B cell (primary cell): ENCODE data around the gene PLXNA3. TPM values are rescaled to one million over a fixed set of nuclear protein-coding genes. Genes with fewer than 3 reads are reported as not detected.

Experiments
- ATAC-seq: fragments of 200-7000 bp; cut with Tn5 transposase; one replicate; pipeline ENCODE4 v1.10.0; 2021; ENCODE audit warnings: low read depth, mild to moderate bottlenecking, moderate number of reproducible peaks, moderate library complexity
- CTCF ChIA-PET: fragments of 350-600 bp; sonication (Branson Sonifier 250); formaldehyde crosslinking; loops from one replicate; lab custom pipeline; 2021; ENCODE audit warnings: antibody characterized with exemption, inconsistent platforms; lab: Charles Lee
- POLR2A ChIA-PET: fragments of 350-600 bp; sonication (Branson Sonifier 250); formaldehyde crosslinking; loops from one replicate; lab custom pipeline; 2021; ENCODE audit warnings: antibody characterized with exemption; lab: Charles Lee
- DNase-seq: peaks from one replicate; pipeline ENCODE4 v3.0.0; 2013
- H2AFZ ChIP-seq: 2 replicates; pipeline ENCODE4 v1.6.1; 2012; ENCODE audit warnings: mild to moderate bottlenecking, low read depth, low read length; ENCODE audit not compliant: insufficient read depth, poor library complexity, severe bottlenecking
- H3K27ac ChIP-seq, 2 donors: 1 replicate in 1 of 2; 2 replicates in 1 of 2; pipeline ENCODE4 v1.5.1; 2012 to 2013; ENCODE audit warnings: low read length in 2 of 2, mild to moderate bottlenecking in 2 of 2, moderate library complexity in 1 of 2
- H3K27me3 ChIP-seq, 4 experiments: fragments of 200-600 bp in 1 of 4; sonication (generic) in 1 of 4; replicated peaks in 1 of 4; 1 replicate in 2 of 4; 2 replicates in 2 of 4; pipeline versions ENCODE4 v1.6.1 to v1.7.0; 2013 to 2016; ENCODE audit warnings: low read length in 3 of 4, mild to moderate bottlenecking in 2 of 4, mixed read lengths in 1 of 4, moderate library complexity in 1 of 4; ENCODE audit not compliant: insufficient read depth in 4 of 4, control insufficient read depth in 3 of 4; ENCODE audit errors: control extremely low read depth in 1 of 4
- H3K36me3 ChIP-seq, 2 experiments: replicated peaks in 1 of 2; 1 replicate in 1 of 2; 2 replicates in 1 of 2; pipeline versions ENCODE4 v1.6.1 to v1.7.1; 2013; ENCODE audit warnings: low read length in 1 of 2; ENCODE audit not compliant: insufficient read depth in 2 of 2, control insufficient read depth in 1 of 2; ENCODE audit errors: control extremely low read depth in 1 of 2, extremely low read depth in 1 of 2
- H3K4me1 ChIP-seq, 2 donors: fragments of 200-600 bp in 1 of 2; sonication (generic) in 1 of 2; 1 replicate in 1 of 2; 2 replicates in 1 of 2; pipeline versions ENCODE4 v1.5.1 to v1.6.1; 2013 to 2017; ENCODE audit warnings: low read length in 2 of 2; ENCODE audit not compliant: control insufficient read depth in 2 of 2, insufficient read depth in 2 of 2
- H3K4me2 ChIP-seq: replicated peaks from 2 replicates; pipeline ENCODE3; 2012; ENCODE audit warnings: mild to moderate bottlenecking, low read depth, low read length; ENCODE audit not compliant: poor library complexity, severe bottlenecking
- H3K4me3 ChIP-seq, 5 experiments: fragments of 200-600 bp in 1 of 5; sonication (generic) in 1 of 5; 1 replicate in 3 of 5; 2 replicates in 2 of 5; pipeline versions ENCODE4 v1.5.1 to v1.7.0; 2011 to 2016; ENCODE audit warnings: low read length in 4 of 5, mild to moderate bottlenecking in 4 of 5, low read depth in 2 of 5, control low read depth in 1 of 5, moderate library complexity in 1 of 5; ENCODE audit not compliant: insufficient read depth in 1 of 5; ENCODE audit errors: control extremely low read depth in 1 of 5, extremely low read depth in 1 of 5
- H3K79me2 ChIP-seq: fragments of 200-600 bp; sonication (generic); one replicate; pipeline ENCODE4 v1.6.0; 2016; ENCODE audit warnings: low read length; ENCODE audit not compliant: control insufficient read depth, insufficient read depth
- H3K9ac ChIP-seq: fragments of 200-600 bp; sonication (generic); 2 replicates; pipeline ENCODE4 v1.6.1; 2017; ENCODE audit warnings: mild to moderate bottlenecking, low read length, moderate library complexity
- H3K9me3 ChIP-seq, 3 donors: one replicate each; pipeline versions ENCODE4 v1.6.1 to v1.7.1; 2013; ENCODE audit warnings: low read length in 2 of 3; ENCODE audit not compliant: control insufficient read depth in 2 of 3, insufficient read depth in 1 of 3; ENCODE audit errors: control extremely low read depth in 1 of 3
- H4K20me1 ChIP-seq: 2 replicates; pipeline ENCODE4 v1.6.0; 2012; ENCODE audit warnings: mild to moderate bottlenecking, low read length; ENCODE audit not compliant: insufficient read depth, control insufficient read depth, poor library complexity, severe bottlenecking
- H3K27ac Mint-ChIP-seq: one replicate; pipeline ENCODE4 v1.8.0; 2021; ENCODE audit warnings: mixed read lengths
- H3K27me3 Mint-ChIP-seq: one replicate; pipeline ENCODE4 v1.8.0; 2021; ENCODE audit warnings: mixed read lengths
- H3K4me1 Mint-ChIP-seq: one replicate; pipeline ENCODE4 v1.8.0; 2021; ENCODE audit warnings: mixed read lengths
- H3K4me3 Mint-ChIP-seq: one replicate; pipeline ENCODE4 v1.8.0; 2021; ENCODE audit warnings: mixed read lengths
- H3K9me3 Mint-ChIP-seq: one replicate; pipeline ENCODE4 v1.8.0; 2022; ENCODE audit warnings: mixed read lengths; ENCODE audit not compliant: insufficient read depth
- CTCF ChIP-seq: fragments of 200-600 bp; IDR thresholded peaks from one replicate; pipeline ENCODE4 v1.8.0; 2022; ENCODE audit warnings: antibody characterized with exemption, mild to moderate bottlenecking
- EZH2 ChIP-seq: IDR thresholded peaks from 2 replicates; pipeline ENCODE4 v1.6.1; 2012; ENCODE audit warnings: borderline replicate concordance, low read depth, mild to moderate bottlenecking, moderate library complexity, low read length; ENCODE audit not compliant: insufficient read depth, poor library complexity, severe bottlenecking
- WGBS: methylation state at CpG from one replicate; pipeline ENCODE4 v1.1.5; 2013; ENCODE audit warnings: missing lambda C conversion rate; ENCODE audit not compliant: insufficient coverage; 5-methylcytosine and 5-hydroxymethylcytosine counted together
- intact Hi-C: fragments of 100-400 bp; cut with micrococcal nuclease; formaldehyde crosslinking; loops from one replicate; pipeline ENCODE4 v1.10.0; 2022
- polyA plus RNA-seq: library from polyadenylated mRNA; depleted of rRNA; stranded (reverse); fragments of >200 nt; gene quantifications from 2 replicates; pipeline ENCODE4 v1.2.3, GENCODE V29; 2012
- total RNA-seq, 2 donors: library from RNA; stranded (reverse); fragments of 120-200 nt in 1 of 2; gene quantifications; 1 replicate in 1 of 2; 2 replicates in 1 of 2; pipeline versions ENCODE4 v1.2.3 to v1.2.4, GENCODE V29; 2013 to 2022

PLXNA3 gene
- total and polyA plus RNA-seq, 2 donors (not counting 1 experiment from before 2014, with no cell fraction given) = 68.6 to 114 TPM

GRCh38 chrX:154515966-154516655 is 58.0 kb downstream of the PLXNA3 start, which contains the start of gene FAM3A:
TSS of gene FAM3A (minus strand) at chrX:154516232. CDS start at chrX:154515772, 460 bp downstream.
- Histone ChIP-seq H3K4me3 (peak within 1 kb of the TSS; percentile 36 to 75 (median 67)), H3K4me2 (peak within 1 kb of the TSS; percentile 80), H3K9me3 (no peaks in the 10 kb centered on the region), H3K27ac (peak within 1 kb of the TSS; percentile 71 to 73), H4K20me1 (no peaks in the 10 kb centered on the region), H3K79me2 (peaks cover 6% of the 10 kb centered on the region), H2AFZ (peak within 1 kb of the TSS; percentile 69), H3K36me3 (peaks cover 0 to 2% of the 10 kb centered on the region in 2 experiments), H3K4me1 (peaks cover 4 to 22% of the 10 kb centered on the region in 2 donors), H3K9ac (peak within 1 kb of the TSS; percentile 68), H3K27me3 (no peaks in the 10 kb centered on the region)
- ChIA-PET CTCF (interaction anchor here (1.3 to 1.7 kb wide), 4 partner anchors 11 to 118 kb away, joined by 3 to 9 read pairs (median 6); partner anchors contain the start of genes RPL10 and SLC10A3), POLR2A (interaction anchor here (0.5 to 2.5 kb wide), 6 partner anchors 9 to 118 kb away, joined by 3 to 13 read pairs (median 6); partner anchors contain the start of genes RPL10, SLC10A3 and UBL4A)
- DNase-seq (peak; percentile 89), ATAC-seq (peak; percentile 97)
- Mint-ChIP-seq H3K27ac (peak within 1 kb of the TSS; percentile 94), H3K4me3 (peak within 1 kb of the TSS; percentile 89), H3K27me3 (no peaks in the 10 kb centered on the region), H3K4me1 (peaks cover 18% of the 10 kb centered on the region), H3K9me3 (no peaks in the 10 kb centered on the region)
- intact Hi-C loops = loop anchor here (1.0 to 5.0 kb wide), 5 partner anchors 26 to 144 kb away; partner anchors contain the start of genes FLNA, LAGE3, PLXNA3 and RPL10
- no peak for TF ChIP-seq EZH2
- TF ChIP-seq CTCF = no peak
- WGBS = under 1% methylated on average over 56 of the region's 59 CpGs
